SH-SY5Y (cell line): ENCODE data around the gene ALKBH7.

Source experiments
- GATA2 ChIP-seq: IDR thresholded peaks from 2 replicates; pipeline ENCODE4 v1.6.1; 2011; ENCODE audit warnings: mild to moderate bottlenecking, low read depth, low read length
- GATA3 ChIP-seq: IDR thresholded peaks from 2 replicates; pipeline ENCODE4 v1.6.1; 2011; ENCODE audit warnings: low read depth, mild to moderate bottlenecking, low read length, moderate library complexity

The ALKBH7 gene

GRCh38 chr19:6359568-6360341, 12.8 kb upstream of the ALKBH7 start:
- no peak for TF ChIP-seq GATA2
- no peak for TF ChIP-seq GATA3

DNA sequence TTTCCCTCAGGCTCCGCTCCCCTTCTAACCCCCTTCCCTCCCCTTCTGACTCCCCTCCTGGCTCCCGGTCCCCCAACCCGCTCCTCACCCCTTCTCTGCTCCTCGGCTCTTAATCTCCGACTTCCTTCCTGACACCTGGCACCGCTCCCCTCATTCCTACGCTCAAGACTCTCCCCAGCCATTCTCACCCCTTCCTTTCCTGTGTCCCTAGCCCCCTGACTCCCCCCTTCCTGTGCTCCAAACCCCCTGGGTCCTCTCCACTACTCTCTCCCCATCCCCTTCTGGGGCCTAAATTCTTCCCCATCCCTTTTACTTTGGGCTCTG, 10.6 kb upstream of the ALKBH7 start:
- TF ChIP-seq GATA3 (no peak), GATA2 (no peak)

- TF ChIP-seq GATA3 (no peak), GATA2 (no peak)
Measured at GRCh38 chr19:6362351-6362801, 10.2 kb upstream of the ALKBH7 start.

- TF ChIP-seq GATA3 (no peak), GATA2 (no peak)
Measured at GRCh38 chr19:6364353-6364752, 8.2 kb upstream of the ALKBH7 start.

GRCh38 chr19:6373096-6373812, 660 bp downstream of the ALKBH7 start:
- TF ChIP-seq GATA2 (no peak), GATA3 (no peak)

DNA sequence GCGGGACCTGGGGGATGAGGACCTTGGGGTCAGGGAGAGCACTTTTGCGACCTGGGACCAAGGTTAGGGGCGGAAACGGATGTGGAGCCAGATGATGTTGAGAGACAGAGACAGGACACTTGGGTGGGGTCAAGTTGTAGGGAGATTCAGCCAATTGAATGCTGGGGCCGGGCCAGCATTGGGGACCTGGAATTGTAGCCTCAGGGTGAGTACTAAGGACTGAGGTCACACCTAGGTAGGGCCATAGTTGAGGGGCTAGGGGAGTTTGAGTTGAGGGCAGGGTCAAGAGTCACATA, 1.2 kb downstream of the ALKBH7 start:
- TF ChIP-seq GATA3 (no peak), GATA2 (no peak)

GRCh38 chr19:6374161-6374709, 1.6 kb downstream of the ALKBH7 start:
- no peak for TF ChIP-seq GATA2
- TF ChIP-seq GATA3 = no peak

GRCh38 chr19:6374711-6375410, 2.3 kb downstream of the ALKBH7 start:
- TF ChIP-seq GATA3 (no peak), GATA2 (no peak)

DNA sequence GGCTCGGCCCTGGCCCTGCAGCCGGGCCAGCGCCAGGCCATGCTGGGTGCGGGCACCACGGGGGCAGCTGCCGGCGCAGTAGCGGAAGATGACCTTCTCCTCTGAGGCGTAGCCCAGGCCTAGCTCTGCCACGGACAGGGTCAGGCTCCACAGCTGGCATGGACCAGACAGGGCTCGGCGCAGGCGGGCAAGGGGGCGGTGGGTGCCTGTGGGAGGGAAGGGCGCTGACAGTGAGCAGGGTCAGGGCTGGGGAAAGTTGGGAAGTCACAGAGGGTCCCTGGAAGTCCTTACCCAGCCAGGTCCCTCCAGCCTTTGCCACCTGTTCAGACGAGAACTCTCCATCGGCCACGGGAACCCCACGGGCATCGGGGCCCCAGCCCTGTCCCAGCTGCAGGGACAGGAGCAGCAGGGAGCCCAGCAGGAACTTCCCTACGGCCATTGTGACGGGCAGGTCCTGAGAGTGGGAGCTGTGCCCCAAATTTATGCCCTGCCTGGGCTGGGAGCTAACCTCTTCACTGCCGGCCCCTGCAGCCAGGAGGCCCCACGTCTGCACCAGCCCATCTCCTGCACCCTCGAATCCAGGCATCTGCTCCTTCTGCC, 2.9 kb downstream of the ALKBH7 start, which contains the start of gene PSPN:
Gene PSPN (minus strand): TSS at position 523 of the 600 bp plus-strand sequence. CDS start 84 bp downstream, at position 439.
- TF ChIP-seq GATA2 = no peak
- no peak for TF ChIP-seq GATA3

GRCh38 chr19:6376512-6377190, 4.1 kb downstream of the ALKBH7 start:
- TF ChIP-seq GATA2 (no peak), GATA3 (no peak)

DNA sequence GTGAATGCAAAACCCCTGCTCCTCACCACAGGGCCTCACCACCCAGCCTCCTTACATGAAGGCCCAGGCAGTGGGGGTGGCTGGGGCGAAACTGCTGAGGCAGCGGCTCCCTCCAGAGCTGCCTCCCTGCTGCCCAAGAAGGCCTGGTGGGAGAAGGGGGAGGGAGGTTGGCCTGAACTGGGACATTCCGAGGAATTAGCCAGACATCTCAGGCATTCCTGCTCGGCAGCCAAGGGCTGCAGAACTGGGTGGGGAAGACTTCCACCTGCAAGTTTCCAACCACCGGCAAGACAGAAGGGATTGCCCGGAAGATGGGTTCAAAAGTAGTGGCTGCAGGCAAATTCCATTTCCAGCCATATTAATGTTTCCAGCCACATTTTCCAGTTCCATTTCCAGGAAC, 5.4 kb downstream of the ALKBH7 start:
- no peak for TF ChIP-seq GATA2
- TF ChIP-seq GATA3 = no peak

GRCh38 chr19:6378486-6378885, 5.9 kb downstream of the ALKBH7 start:
- no peak for TF ChIP-seq GATA3
- TF ChIP-seq GATA2 = no peak

DNA sequence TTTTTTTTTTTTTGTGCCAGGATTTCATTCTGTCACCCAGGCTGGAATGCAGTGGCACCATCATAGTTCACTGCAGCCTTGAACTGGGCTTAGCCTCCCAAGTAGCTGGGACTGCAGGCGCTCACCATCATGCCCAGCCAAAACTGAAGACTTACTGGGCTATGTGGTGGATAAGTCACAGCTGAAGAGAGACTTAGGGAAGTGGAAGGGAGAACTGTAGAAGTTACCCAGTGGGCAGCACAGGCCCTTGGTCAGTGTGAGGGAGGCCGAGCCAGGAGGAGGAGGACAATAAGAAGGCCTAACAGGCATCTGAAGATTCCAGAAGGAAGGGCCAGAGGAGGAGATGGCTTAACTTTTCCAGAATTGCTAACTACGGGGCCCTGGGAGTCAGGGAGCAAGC, 7.2 kb downstream of the ALKBH7 start:
- TF ChIP-seq GATA3 (no peak), GATA2 (no peak)
